Measurements from ENCODE around the gene KCNA3. TPM values are rescaled to one million over a fixed set of nuclear protein-coding genes. Genes with fewer than 3 reads are reported as not detected.

The KCNA3 gene
- total RNA-seq, 1 experiment from 2014 or later, result not detected

GRCh38 chr1:110643879-110644472 is 30.8 kb downstream of the KCNA3 start:
- Histone ChIP-seq H3K9me2 (ENCODE audit: insufficient read depth) (no peaks in the 10 kb centered on the region), H3K27me3 (ENCODE audit: insufficient read depth, low read depth) (peaks cover 6% of the 10 kb centered on the region; the same call in 1 of the 2 replicates), H3F3A (ENCODE audit: insufficient read depth, low read depth) (no peaks in the 10 kb centered on the region), H3K4me1 (replicated peaks; ENCODE audit: insufficient read depth) (no peaks in the 10 kb centered on the region), H3K4me2 (no peak overlapping the region), H4K20me1 (ENCODE audit: insufficient read depth) (no peaks in the 10 kb centered on the region), H3K36me3 (ENCODE audit: low read depth) (no peaks in the 10 kb centered on the region), H2AFZ (no peak overlapping the region), H3K27ac (no peak overlapping the region), H3K79me2 (ENCODE audit: low read depth) (no peaks in the 10 kb centered on the region), H3K4me3 (no peak overlapping the region), H3K9me3 (ENCODE audit: insufficient read depth, low read depth) (no peaks in the 10 kb centered on the region)
- no peak for DNase-seq
- ChIA-PET CTCF (no interaction called here), POLR2A (ENCODE audit: unreplicated experiment) (no interaction called here)
- intact Hi-C loops (cut with micrococcal nuclease; ENCODE audit: unreplicated experiment), result no loop called here
- TF ChIP-seq CTCF (conservative IDR thresholded peaks at IDR 0.05) (no peak), EZH2 (IDR thresholded peaks at IDR 0.05; ENCODE audit: low read depth) (no peak)
- BruUV-seq (replicated peaks), result no TSS peak

GRCh38 chr1:110639724-110640386 is 34.9 kb downstream of the KCNA3 start:
- no peak for DNase-seq
- no peak overlapping the region for H2AFZ ChIP-seq
- no peak overlapping the region for H3K4me3 ChIP-seq
- no peaks in the 10 kb centered on the region for H3K4me1 ChIP-seq (replicated peaks; ENCODE audit: insufficient read depth)
- ChIA-PET POLR2A (ENCODE audit: unreplicated experiment) (interaction anchor here (0.7 kb wide), 1 partner anchor 386 kb away, joined by 4 read pairs; no protein-coding TSS in a partner anchor), CTCF (no interaction called here)
- no peak overlapping the region for H3K27ac ChIP-seq
- intact Hi-C loops (cut with micrococcal nuclease; ENCODE audit: unreplicated experiment), result no loop called here
- no TSS peak for BruUV-seq (replicated peaks)
- H3K9me3 ChIP-seq (ENCODE audit: insufficient read depth, low read depth), result no peaks in the 10 kb centered on the region
- H4K20me1 ChIP-seq (ENCODE audit: insufficient read depth), result no peaks in the 10 kb centered on the region
- H3K27me3 ChIP-seq (ENCODE audit: insufficient read depth, low read depth), result no peaks in the 10 kb centered on the region
- H3F3A ChIP-seq (ENCODE audit: insufficient read depth, low read depth), result no peaks in the 10 kb centered on the region
- no peak overlapping the region for H3K4me2 ChIP-seq
- H3K36me3 ChIP-seq (ENCODE audit: low read depth), result no peaks in the 10 kb centered on the region
- no peaks in the 10 kb centered on the region for H3K79me2 ChIP-seq (ENCODE audit: low read depth)
- TF ChIP-seq CTCF (conservative IDR thresholded peaks at IDR 0.05) (no peak), EZH2 (IDR thresholded peaks at IDR 0.05; ENCODE audit: low read depth) (no peak)
- no peaks in the 10 kb centered on the region for H3K9me2 ChIP-seq (ENCODE audit: insufficient read depth)

GRCh38 chr1:110638556-110638955 is 36.2 kb downstream of the KCNA3 start:
- intact Hi-C loops (cut with micrococcal nuclease; ENCODE audit: unreplicated experiment), result no loop called here
- no peak for DNase-seq
- CTCF ChIA-PET, result interaction anchor here (0.6 kb wide), 1 partner anchor 90 kb away, joined by 7 read pairs; no protein-coding TSS in a partner anchor
- no peaks in the 10 kb centered on the region for H4K20me1 ChIP-seq (ENCODE audit: insufficient read depth)
- no peaks in the 10 kb centered on the region for H3F3A ChIP-seq (ENCODE audit: insufficient read depth, low read depth)
- no peak for TF ChIP-seq EZH2 (IDR thresholded peaks at IDR 0.05; ENCODE audit: low read depth)
- TF ChIP-seq CTCF (conservative IDR thresholded peaks at IDR 0.05), result no peak
- no peak overlapping the region for H2AFZ ChIP-seq
- POLR2A ChIA-PET (ENCODE audit: unreplicated experiment), result no interaction called here
- H3K36me3 ChIP-seq (ENCODE audit: low read depth), result no peaks in the 10 kb centered on the region
- no peaks in the 10 kb centered on the region for H3K27me3 ChIP-seq (ENCODE audit: insufficient read depth, low read depth)
- H3K79me2 ChIP-seq (ENCODE audit: low read depth), result no peaks in the 10 kb centered on the region
- no peaks in the 10 kb centered on the region for H3K9me3 ChIP-seq (ENCODE audit: insufficient read depth, low read depth)
- H3K9me2 ChIP-seq (ENCODE audit: insufficient read depth), result no peaks in the 10 kb centered on the region
- no peak overlapping the region for H3K4me3 ChIP-seq
- no TSS peak for BruUV-seq (replicated peaks)
- no peak overlapping the region for H3K4me2 ChIP-seq
- no peak overlapping the region for H3K27ac ChIP-seq
- H3K4me1 ChIP-seq (replicated peaks; ENCODE audit: insufficient read depth), result no peaks in the 10 kb centered on the region

Measured in PC-9 (cell line).